H1 (cell line): ENCODE measurements around the gene PMM2. TPM values are rescaled to one million over a fixed set of nuclear protein-coding genes. Genes with fewer than 3 reads are reported as not detected.
A peak's percentile ranks its signal among the peaks of the same experiment; 100 is the strongest.

ENCODE experiments used
- CTCF ChIA-PET: fragments of 300-600 bp; sonication (Branson Sonifier 250); formaldehyde crosslinking; loops from one replicate; lab custom pipeline; 2021; ENCODE audit not compliant: partially characterized antibody; lab: Charles Lee
- POLR2A ChIA-PET: fragments of 300-600 bp; sonication (Branson Sonifier 250); formaldehyde crosslinking; loops from one replicate; lab custom pipeline; 2021; ENCODE audit warnings: inconsistent platforms; ENCODE audit not compliant: partially characterized antibody; lab: Charles Lee
- DNase-seq, 2 experiments: peaks; one replicate each; pipeline versions ENCODE4 v3.0.0 to v3.0.0-alpha.2; 2010 to 2022; ENCODE audit warnings: low spot score in 2 of 2, low read depth in 1 of 2, mixed read lengths in 1 of 2
- FAIRE-seq: peaks from 2 replicates; lab custom pipeline; 2011; peaks lifted over from hg19 to GRCh38; lab: Jason Lieb, UNC
- H2AFZ ChIP-seq: 2 replicates; pipeline ENCODE4 v1.8.1; 2012; ENCODE audit warnings: low read length, inconsistent platforms
- H2AK5ac ChIP-seq: 2 replicates; pipeline ENCODE4 v1.6.1; 2013; ENCODE audit warnings: low read depth, low read length
- H2BK120ac ChIP-seq: replicated peaks from 2 replicates; pipeline ENCODE3; 2013; ENCODE audit warnings: low read depth, low read length, inconsistent platforms
- H2BK12ac ChIP-seq: 2 replicates; pipeline ENCODE4 v1.6.1; 2013; ENCODE audit warnings: low read depth, low read length
- H2BK15ac ChIP-seq: 2 replicates; pipeline ENCODE4 v1.6.1; 2013; ENCODE audit warnings: low read length
- H2BK20ac ChIP-seq: 2 replicates; pipeline ENCODE4 v1.6.1; 2013; ENCODE audit warnings: low read length
- H2BK5ac ChIP-seq: 2 replicates; pipeline ENCODE4 v1.6.1; 2013; ENCODE audit warnings: low read depth, low read length
- H3K14ac ChIP-seq: 2 replicates; pipeline ENCODE4 v1.6.1; 2013; ENCODE audit warnings: inconsistent platforms; ENCODE audit not compliant: insufficient read length
- H3K18ac ChIP-seq: 2 replicates; pipeline ENCODE4 v1.6.1; 2013; ENCODE audit warnings: low read length; ENCODE audit errors: extremely low read depth
- H3K23ac ChIP-seq: 2 replicates; pipeline ENCODE4 v1.6.1; 2013; ENCODE audit warnings: inconsistent platforms; ENCODE audit not compliant: insufficient read length
- H3K23me2 ChIP-seq: 2 replicates; pipeline ENCODE4 v1.6.1; 2013; ENCODE audit warnings: low read depth, low read length
- H3K27ac ChIP-seq: 2 replicates; pipeline ENCODE4 v1.6.1; 2011; ENCODE audit warnings: low read depth, low read length, inconsistent platforms
- H3K27me3 ChIP-seq, 4 experiments: replicated peaks in 1 of 4; 1 replicate in 1 of 4; 2 replicates in 3 of 4; pipeline versions ENCODE4 v1.6.1 to v1.8.1; 2011 to 2013; ENCODE audit warnings: low read length in 3 of 4, mild to moderate bottlenecking in 3 of 4, inconsistent platforms in 2 of 4, mixed read lengths in 2 of 4, moderate library complexity in 1 of 4; ENCODE audit not compliant: control insufficient read depth in 3 of 4, insufficient read depth in 3 of 4; ENCODE audit errors: extremely low read depth in 1 of 4
- H3K36me3 ChIP-seq, 4 experiments: 2 replicates each; pipeline versions ENCODE4 v1.6.1 to v1.8.1; 2011 to 2013; ENCODE audit warnings: mild to moderate bottlenecking in 4 of 4, low read length in 3 of 4, moderate library complexity in 2 of 4, control low read depth in 1 of 4, inconsistent platforms in 1 of 4; ENCODE audit not compliant: insufficient read depth in 4 of 4, control insufficient read depth in 2 of 4
- H3K4ac ChIP-seq: replicated peaks from 2 replicates; pipeline ENCODE3; 2013; ENCODE audit warnings: low read length, low read depth, mixed read lengths, inconsistent platforms; ENCODE audit not compliant: insufficient read length
- H3K4me1 ChIP-seq, 4 experiments: replicated peaks in 1 of 4; 1 replicate in 1 of 4; 2 replicates in 3 of 4; pipeline versions ENCODE4 v1.6.1 to v1.8.1; 2011 to 2013; ENCODE audit warnings: low read length in 3 of 4, inconsistent platforms in 2 of 4, mixed read lengths in 1 of 4; ENCODE audit not compliant: insufficient read depth in 4 of 4, control insufficient read depth in 3 of 4
- H3K4me2 ChIP-seq, 2 experiments: 2 replicates each; pipeline versions ENCODE4 v1.6.1 to v1.8.1; 2011 to 2013; ENCODE audit warnings: low read depth in 2 of 2, low read length in 2 of 2, control low read depth in 1 of 2, inconsistent platforms in 1 of 2, mild to moderate bottlenecking in 1 of 2; ENCODE audit not compliant: insufficient read depth in 1 of 2
- H3K4me3 ChIP-seq, 4 experiments: fragments of 200-600, 300-600 bp in 1 of 4; sonication (generic), shearing (Covaris generic), sonication (Bioruptor Twin) in 1 of 4; 2 replicates each; pipeline versions ENCODE4 v1.5.1 to v1.8.1; 2011 to 2016; ENCODE audit warnings: low read length in 4 of 4, low read depth in 3 of 4, control low read depth in 2 of 4, inconsistent platforms in 2 of 4, mild to moderate bottlenecking in 2 of 4, mixed read lengths in 1 of 4, moderate library complexity in 1 of 4; ENCODE audit not compliant: insufficient read depth in 2 of 4; ENCODE audit errors: extremely low read depth in 1 of 4
- H3K56ac ChIP-seq: replicated peaks from 2 replicates; pipeline ENCODE3; 2013; ENCODE audit warnings: low read depth, mild to moderate bottlenecking, mixed read lengths, low read length, inconsistent platforms; ENCODE audit not compliant: insufficient read length
- H3K79me1 ChIP-seq: 2 replicates; pipeline ENCODE4 v1.6.1; 2013; ENCODE audit warnings: low read depth, low read length, control low read depth
- H3K79me2 ChIP-seq, 2 experiments: 2 replicates each; pipeline versions ENCODE4 v1.6.1 to v1.8.1; 2012 to 2013; ENCODE audit warnings: low read length in 2 of 2, mild to moderate bottlenecking in 2 of 2, inconsistent platforms in 1 of 2; ENCODE audit not compliant: insufficient read depth in 2 of 2, control insufficient read depth in 1 of 2
- H3K9ac ChIP-seq, 4 experiments: replicated peaks in 1 of 4; 1 replicate in 1 of 4; 2 replicates in 3 of 4; pipeline versions ENCODE4 v1.6.1 to v1.8.1; 2011 to 2013; ENCODE audit warnings: low read depth in 3 of 4, low read length in 3 of 4, control low read depth in 2 of 4, mild to moderate bottlenecking in 2 of 4, moderate library complexity in 2 of 4, inconsistent platforms in 1 of 4; ENCODE audit errors: extremely low read depth in 1 of 4
- H3K9me3 ChIP-seq, 2 experiments: 2 replicates each; pipeline versions ENCODE4 v1.6.1 to v1.8.1; 2012 to 2013; ENCODE audit warnings: mild to moderate bottlenecking in 2 of 2, moderate library complexity in 2 of 2, control low read depth in 1 of 2, inconsistent platforms in 1 of 2, low read depth in 1 of 2, low read length in 1 of 2, mixed read lengths in 1 of 2; ENCODE audit not compliant: insufficient read depth in 2 of 2
- H4K20me1 ChIP-seq, 2 experiments: replicated peaks in 1 of 2; 2 replicates each; pipeline versions ENCODE3 to v1.8.1; 2011 to 2013; ENCODE audit warnings: inconsistent platforms in 2 of 2, low read length in 2 of 2, mild to moderate bottlenecking in 1 of 2; ENCODE audit not compliant: insufficient read depth in 2 of 2, control insufficient read depth in 1 of 2
- H4K5ac ChIP-seq: 2 replicates; pipeline ENCODE4 v1.6.1; 2013; ENCODE audit warnings: low read length, low read depth, mixed read lengths, inconsistent platforms; ENCODE audit not compliant: insufficient read length
- H4K8ac ChIP-seq: 2 replicates; pipeline ENCODE4 v1.8.0; 2013; ENCODE audit warnings: mild to moderate bottlenecking, moderate library complexity, low read length, inconsistent platforms; ENCODE audit not compliant: insufficient read depth; ENCODE audit errors: extremely low read depth
- H4K91ac ChIP-seq: replicated peaks from 2 replicates; pipeline ENCODE3; 2013; ENCODE audit warnings: low read length, mixed read lengths, inconsistent platforms; ENCODE audit not compliant: insufficient read length
- BACH1 ChIP-seq: IDR thresholded peaks from 2 replicates; pipeline ENCODE4 v1.6.1; 2012; ENCODE audit warnings: low read length, improper control_type of control experiment
- CBX5 ChIP-seq: fragments of 300-800, 300-1000 bp; sonication (generic); IDR thresholded peaks from 2 replicates; pipeline ENCODE4 v1.7.1; 2016; ENCODE audit warnings: antibody characterized with exemption, low read length, low read depth
- CBX8 ChIP-seq: fragments of 300-800, 300-1000 bp; sonication (generic); IDR thresholded peaks from 2 replicates; pipeline ENCODE4 v1.7.1; 2016; ENCODE audit warnings: low read depth, low read length, borderline replicate concordance
- EGR1 ChIP-seq: IDR thresholded peaks from 2 replicates; pipeline ENCODE4 v1.6.1; 2011; ENCODE audit warnings: low read depth, low read length, borderline replicate concordance
- MAX ChIP-seq: IDR thresholded peaks from 2 replicates; pipeline ENCODE4 v1.6.1; 2012; ENCODE audit warnings: inconsistent platforms
- SAP30 ChIP-seq: fragments of 300-600 bp; sonication (generic); IDR thresholded peaks from 2 replicates; pipeline ENCODE4 v1.7.1; 2012; ENCODE audit warnings: low read length, moderate library complexity, mild to moderate bottlenecking, inconsistent platforms; ENCODE audit not compliant: insufficient read depth, insufficient replicate concordance
- USF2 ChIP-seq: IDR thresholded peaks from 2 replicates; pipeline ENCODE4 v1.6.1; 2011; ENCODE audit warnings: low read length, improper control_type of control experiment
- WGBS, 2 experiments: shearing (Covaris generic) in 1 of 2; methylation state at CpG; one replicate each; pipeline versions ENCODE4 v1.1.6 to v1.1.7; 2013 to 2015; ENCODE audit warnings: low lambda C conversion rate in 2 of 2, mixed read lengths in 2 of 2, inconsistent platforms in 1 of 2, low coverage in 1 of 2, missing lambda C conversion rate in 1 of 2; ENCODE audit not compliant: insufficient replicate concordance in 2 of 2, insufficient coverage in 1 of 2, insufficient read length in 1 of 2; ENCODE audit errors: extremely low coverage in 1 of 2, missing lambda C conversion rate in 1 of 2; 5-methylcytosine and 5-hydroxymethylcytosine counted together
- polyA plus RNA-seq, 7 experiments: library from polyadenylated mRNA; depleted of rRNA in 3 of 7; stranded (reverse) in 5 of 7; unstranded in 2 of 7; fragments of >200 nt in 5 of 7; fragments of 200-250 nt in 2 of 7; gene quantifications; 1 replicate in 5 of 7; 2 replicates in 1 of 7; 4 replicates in 1 of 7; pipeline versions ENCODE4 v1.2.1 to v1.2.3, GENCODE V29; 2011 to 2013; ENCODE audit warnings: missing spikeins in 2 of 7, mixed read lengths in 2 of 7
- total RNA-seq: library from RNA; stranded (reverse); fragmentation: NEBNext Ultra II Directional; extraction: Animal tissue kit (Norgen Biotek cat#: 25700); gene quantifications from 2 replicates; pipeline ENCODE4 v1.2.1, GENCODE V29; 2021
- TF ChIP-seq, protein P1 (sequence below): IDR thresholded peaks from 2 replicates; pipeline ENCODE4 v1.6.1; 2012; ENCODE audit warnings: inconsistent platforms

The PMM2 gene
- total and polyA plus RNA-seq, 2 of the 8 experiments (the other 6 are each of a cell fraction or from before 2014, with no cell fraction given) = 26.2 to 49.4 TPM

DNA sequence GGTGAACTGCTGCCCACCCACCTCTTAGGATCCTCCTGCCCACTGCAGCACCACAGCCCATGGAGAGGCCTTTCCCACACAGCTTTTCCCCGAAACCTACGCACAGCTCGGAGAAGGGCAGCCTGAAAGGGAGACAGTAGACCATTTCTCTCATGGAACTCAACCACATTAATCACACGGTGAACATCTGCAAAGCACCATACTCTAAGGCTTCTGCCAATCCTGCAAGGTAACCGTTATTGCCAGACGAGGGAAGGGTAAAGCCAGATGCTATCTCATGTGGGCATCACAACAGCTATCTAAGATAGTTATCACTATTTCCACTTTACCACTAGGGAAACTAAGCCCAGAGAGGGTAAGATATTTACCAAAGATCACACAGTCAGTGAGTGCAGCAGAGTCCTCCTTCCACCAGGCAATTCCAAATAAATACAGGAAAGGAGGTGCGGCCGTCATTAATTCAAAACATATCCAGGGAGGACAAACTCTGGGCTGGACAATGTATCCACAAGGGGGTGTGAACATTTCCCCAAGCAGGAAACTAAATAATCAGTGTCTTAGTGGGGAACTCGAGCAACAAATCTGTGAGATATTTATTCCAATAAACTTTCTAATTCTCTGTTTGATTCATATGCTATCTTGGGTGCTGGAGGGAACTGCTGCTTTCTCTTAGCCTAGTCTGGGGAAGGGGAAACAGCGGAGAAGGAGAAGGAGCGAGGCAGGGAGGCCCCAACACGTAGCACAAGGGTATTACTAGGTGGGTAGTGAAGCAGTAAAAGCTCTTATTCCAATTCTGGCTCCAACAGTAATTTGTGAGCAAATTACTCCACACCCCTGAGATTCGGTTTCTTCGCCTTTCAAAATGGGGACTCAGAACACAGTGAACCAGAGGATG, 923 bp upstream of the PMM2 start:
- Histone ChIP-seq H4K20me1 (peaks cover 0 to 3% of the 10 kb centered on the region in 2 experiments), H3K56ac (peak overlapping the region; percentile 60), H3K79me1 (0 out of 2 replicates have a peak, but pooled peaks cover 4% of the 10 kb centered on the region), H4K91ac (peak overlapping the region; percentile 29), H3K79me2 (peaks cover 12 to 56% of the 10 kb centered on the region in 2 experiments), H4K8ac (no peak overlapping the region), H3K9me3 (no peaks in the 10 kb centered on the region), H2AFZ (0 out of 2 replicates have a peak overlapping the region, but pooled peaks have one; percentile 9), H3K27me3 (no peaks in the 10 kb centered on the region), H3K23me2 (peaks cover 13% of the 10 kb centered on the region; the same call in 1 of the 2 replicates), H2BK20ac (no peak overlapping the region), H3K23ac (no peak overlapping the region), H2BK12ac (no peak overlapping the region), H3K27ac (peak overlapping the region; percentile 35; the same call in 1 of the 2 replicates), H3K4me1 (peaks cover 0 to 13% (median 2%) of the 10 kb centered on the region in 4 experiments; a peak in 3 of 7 replicates), H2BK120ac (no peak overlapping the region), H3K18ac (peak overlapping the region; percentile 24; the same call in 1 of the 2 replicates), H3K4me3 (peak overlapping the region; percentile 61 to 85 (median 77)), H3K4ac (no peak overlapping the region), H3K14ac (no peak overlapping the region), H4K5ac (no peak overlapping the region), H3K9ac (peak overlapping the region; percentile 54 to 86 (median 80)), H2AK5ac (no peak overlapping the region; the same call in 1 of the 2 replicates), H2BK15ac (no peak overlapping the region), H3K36me3 (peaks cover under 1 to 6% (median 3%) of the 10 kb centered on the region in 4 experiments; a peak in 7 of 8 replicates), H3K4me2 (peak overlapping the region; percentile 86 to 88), H2BK5ac (peak overlapping the region; percentile 77)
- FAIRE-seq (no peak), DNase-seq (no peak)
- CTCF ChIA-PET = interaction anchor here (0.8 to 26.4 kb wide), 7 partner anchors 8 to 221 kb away, joined by 3 to 404 read pairs (median 4); partner anchors contain the start of gene ABAT
- 60% methylated on average over 14 of the region's 14 CpGs; no CpG with 5 or more reads in 1 of the 2 experiments for WGBS, 2 experiments
- POLR2A ChIA-PET = interaction anchor here (0.6 to 1.9 kb wide), 7 partner anchors 13 to 635 kb away, joined by 3 to 7 read pairs (median 3); partner anchors contain the start of gene CARHSP1
- TF ChIP-seq EGR1 (no peak), BACH1 (no peak), USF2 (no peak), CBX8 (no peak), CBX5 (no peak), SAP30 (no peak), MAX (no peak)
- TF ChIP-seq, protein P1, sequence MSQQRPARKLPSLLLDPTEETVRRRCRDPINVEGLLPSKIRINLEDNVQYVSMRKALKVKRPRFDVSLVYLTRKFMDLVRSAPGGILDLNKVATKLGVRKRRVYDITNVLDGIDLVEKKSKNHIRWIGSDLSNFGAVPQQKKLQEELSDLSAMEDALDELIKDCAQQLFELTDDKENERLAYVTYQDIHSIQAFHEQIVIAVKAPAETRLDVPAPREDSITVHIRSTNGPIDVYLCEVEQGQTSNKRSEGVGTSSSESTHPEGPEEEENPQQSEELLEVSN = no peak
